Activated B cell treated with CpG ODN at 0.5 μM for 24 hours (primary cell): Measurements from ENCODE around the gene CSNK1G1. TPM values are rescaled to one million over a fixed set of nuclear protein-coding genes. Genes with fewer than 3 reads are reported as not detected.
"Not testable (repeated sequence)": the region's sequence is repeated elsewhere in the genome, so short reads cannot be mapped to it uniquely, and the experiment has no call there.

Experiments used
- ATAC-seq: fragments of 200-7000 bp; cut with Tn5 transposase; one replicate; pipeline ENCODE4 v1.10.0; 2021; ENCODE audit warnings: low read depth, mild to moderate bottlenecking, moderate library complexity
- CTCF ChIA-PET: fragments of 350-600 bp; sonication (Branson Sonifier 250); formaldehyde crosslinking; loops from one replicate; lab custom pipeline; 2021; ENCODE audit warnings: antibody characterized with exemption; lab: Charles Lee
- POLR2A ChIA-PET: fragments of 350-600 bp; sonication (Branson Sonifier 250); formaldehyde crosslinking; loops from one replicate; lab custom pipeline; 2021; ENCODE audit warnings: antibody characterized with exemption; lab: Charles Lee
- DNase-seq: peaks from one replicate; pipeline ENCODE4 v3.0.0; 2022
- H3K27ac Mint-ChIP-seq: one replicate; pipeline ENCODE4 v1.8.0; 2020; ENCODE audit warnings: mixed read lengths
- H3K27me3 Mint-ChIP-seq: one replicate; pipeline ENCODE4 v1.8.0; 2021; ENCODE audit warnings: mixed read lengths
- H3K36me3 Mint-ChIP-seq: one replicate; pipeline ENCODE4 v1.8.0; 2021; ENCODE audit warnings: low read depth, mixed read lengths
- H3K4me1 Mint-ChIP-seq: one replicate; pipeline ENCODE4 v1.8.0; 2021; ENCODE audit warnings: mixed read lengths
- H3K4me3 Mint-ChIP-seq: one replicate; pipeline ENCODE4 v1.8.0; 2020; ENCODE audit warnings: mild to moderate bottlenecking, mixed read lengths
- H3K9me3 Mint-ChIP-seq: one replicate; pipeline ENCODE4 v1.8.0; 2020; ENCODE audit warnings: mixed read lengths
- intact Hi-C: fragments of 100-400 bp; cut with micrococcal nuclease; formaldehyde crosslinking; loops from one replicate; pipeline ENCODE4 v1.15.1; 2024
- total RNA-seq: library from RNA; stranded (reverse); gene quantifications from 2 replicates; pipeline ENCODE4 v1.2.3, GENCODE V29; 2022
- TF ChIP-seq, protein P1 (sequence below): fragments of 200-600 bp; IDR thresholded peaks from one replicate; pipeline ENCODE4 v1.8.0; 2022; ENCODE audit warnings: antibody characterized with exemption, mild to moderate bottlenecking

Gene CSNK1G1
- total RNA-seq, result 26.1 and 26.6 TPM in 2 replicates

GRCh38 chr15:64355944-64356709, at the start of gene CSNK1G1:
Gene CSNK1G1, minus strand, starts transcription at chr15:64356173. Its CDS starts 55,674 bp downstream, at chr15:64300499.
- TF ChIP-seq, protein P1, sequence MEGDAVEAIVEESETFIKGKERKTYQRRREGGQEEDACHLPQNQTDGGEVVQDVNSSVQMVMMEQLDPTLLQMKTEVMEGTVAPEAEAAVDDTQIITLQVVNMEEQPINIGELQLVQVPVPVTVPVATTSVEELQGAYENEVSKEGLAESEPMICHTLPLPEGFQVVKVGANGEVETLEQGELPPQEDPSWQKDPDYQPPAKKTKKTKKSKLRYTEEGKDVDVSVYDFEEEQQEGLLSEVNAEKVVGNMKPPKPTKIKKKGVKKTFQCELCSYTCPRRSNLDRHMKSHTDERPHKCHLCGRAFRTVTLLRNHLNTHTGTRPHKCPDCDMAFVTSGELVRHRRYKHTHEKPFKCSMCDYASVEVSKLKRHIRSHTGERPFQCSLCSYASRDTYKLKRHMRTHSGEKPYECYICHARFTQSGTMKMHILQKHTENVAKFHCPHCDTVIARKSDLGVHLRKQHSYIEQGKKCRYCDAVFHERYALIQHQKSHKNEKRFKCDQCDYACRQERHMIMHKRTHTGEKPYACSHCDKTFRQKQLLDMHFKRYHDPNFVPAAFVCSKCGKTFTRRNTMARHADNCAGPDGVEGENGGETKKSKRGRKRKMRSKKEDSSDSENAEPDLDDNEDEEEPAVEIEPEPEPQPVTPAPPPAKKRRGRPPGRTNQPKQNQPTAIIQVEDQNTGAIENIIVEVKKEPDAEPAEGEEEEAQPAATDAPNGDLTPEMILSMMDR, result no peak
- H3K4me3 Mint-ChIP-seq, result peak within 1 kb of the TSS; percentile 87
- POLR2A ChIA-PET, result interaction anchor here (0.6 to 2.2 kb wide), 3 partner anchors 32 to 194 kb away, joined by 4 to 16 read pairs (median 6); partner anchors contain the start of genes PPIB and TRIP4
- intact Hi-C loops, result loop anchor here (1.0 kb wide), 5 partner anchors 25 to 347 kb away; partner anchors contain the start of genes PCLAF, PPIB, TRIP4 and ZNF609
- no peaks in the 10 kb centered on the region for H3K27me3 Mint-ChIP-seq
- DNase-seq (peak; percentile 84), ATAC-seq (peak; percentile 98)
- H3K36me3 Mint-ChIP-seq, result peaks cover 4% of the 10 kb centered on the region
- CTCF ChIA-PET, result no interaction called here
- peak within 1 kb of the TSS; percentile 80 for H3K27ac Mint-ChIP-seq
- peaks cover 17% of the 10 kb centered on the region for H3K4me1 Mint-ChIP-seq
- no peaks in the 10 kb centered on the region for H3K9me3 Mint-ChIP-seq

DNA sequence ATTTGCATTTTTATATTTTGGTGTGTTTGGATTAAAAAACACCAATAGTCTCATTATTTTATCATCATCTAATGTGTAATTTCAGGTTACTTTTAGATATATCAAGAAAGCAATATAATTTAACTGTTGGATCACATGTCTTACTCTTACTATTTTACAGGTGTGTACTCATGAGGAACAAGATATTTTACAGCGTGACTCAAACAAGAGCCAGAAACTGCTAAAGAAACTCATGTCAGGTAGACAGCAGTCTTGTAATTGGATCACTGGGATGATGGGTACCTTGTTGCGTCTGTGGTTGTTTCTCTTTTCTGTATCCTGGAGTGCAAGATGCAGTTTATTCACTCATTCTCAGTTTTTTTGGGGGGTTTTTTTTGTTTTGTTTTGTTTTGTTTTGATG, 44.6 kb upstream of the CSNK1G1 start:
- H3K9me3 Mint-ChIP-seq, result no peaks in the 10 kb centered on the region
- H3K27me3 Mint-ChIP-seq, result no peaks in the 10 kb centered on the region
- peaks cover 58% of the 10 kb centered on the region for H3K36me3 Mint-ChIP-seq
- DNase-seq (no peak), ATAC-seq (no peak)
- no peak overlapping the region for H3K4me3 Mint-ChIP-seq
- intact Hi-C loops, result no loop called here
- no peak overlapping the region for H3K27ac Mint-ChIP-seq
- H3K4me1 Mint-ChIP-seq, result no peaks in the 10 kb centered on the region
- ChIA-PET POLR2A (no interaction called here), CTCF (no interaction called here)
- TF ChIP-seq, protein P1, result no peak

- ChIA-PET CTCF (no interaction called here), POLR2A (interaction anchor here (0.6 to 2.0 kb wide), 2 partner anchors 11 to 46 kb away, joined by 4 to 7 read pairs; partner anchors contain the start of gene TRIP4)
- no peak overlapping the region for H3K27ac Mint-ChIP-seq
- no peak overlapping the region for H3K4me3 Mint-ChIP-seq
- intact Hi-C loops, result no loop called here
- ATAC-seq (no peak), DNase-seq (no peak)
- no peaks in the 10 kb centered on the region for H3K4me1 Mint-ChIP-seq
- peaks cover 63% of the 10 kb centered on the region for H3K36me3 Mint-ChIP-seq
- no peaks in the 10 kb centered on the region for H3K27me3 Mint-ChIP-seq
- TF ChIP-seq, protein P1, result no peak
- no peaks in the 10 kb centered on the region for H3K9me3 Mint-ChIP-seq
Observed at GRCh38 chr15:64398575-64398974, 42.6 kb upstream of the CSNK1G1 start.

DNA sequence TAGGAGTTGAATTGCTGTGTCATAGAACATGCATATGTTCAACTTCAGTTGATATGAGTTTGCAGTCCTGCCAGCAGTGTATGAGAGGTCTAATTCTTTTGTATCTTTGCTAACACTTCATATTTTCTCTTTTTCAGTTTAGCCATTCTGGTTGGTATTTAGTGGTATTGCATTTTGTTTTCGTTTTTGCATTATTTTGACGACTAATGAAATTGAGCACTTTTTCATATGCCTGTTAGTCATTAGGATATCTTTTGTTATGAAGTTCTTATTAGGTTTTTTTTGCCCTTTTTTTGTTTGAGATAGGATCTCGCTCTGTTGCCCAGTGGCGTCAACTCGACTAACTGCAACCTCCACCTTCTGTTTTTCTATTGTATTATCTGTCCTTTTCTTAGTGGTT, 40.8 kb upstream of the CSNK1G1 start:
- no peaks in the 10 kb centered on the region for H3K27me3 Mint-ChIP-seq
- ATAC-seq (no peak), DNase-seq (no peak)
- TF ChIP-seq, protein P1, result no peak
- no peaks in the 10 kb centered on the region for H3K9me3 Mint-ChIP-seq
- ChIA-PET CTCF (no interaction called here), POLR2A (interaction anchor here (2.0 kb wide), 1 partner anchor 9 kb away, joined by 7 read pairs; the partner anchor contains the start of gene TRIP4)
- no peak overlapping the region for H3K4me3 Mint-ChIP-seq
- H3K36me3 Mint-ChIP-seq, result peaks cover 67% of the 10 kb centered on the region
- H3K4me1 Mint-ChIP-seq, result no peaks in the 10 kb centered on the region
- intact Hi-C loops, result no loop called here
- no peak overlapping the region for H3K27ac Mint-ChIP-seq

DNA sequence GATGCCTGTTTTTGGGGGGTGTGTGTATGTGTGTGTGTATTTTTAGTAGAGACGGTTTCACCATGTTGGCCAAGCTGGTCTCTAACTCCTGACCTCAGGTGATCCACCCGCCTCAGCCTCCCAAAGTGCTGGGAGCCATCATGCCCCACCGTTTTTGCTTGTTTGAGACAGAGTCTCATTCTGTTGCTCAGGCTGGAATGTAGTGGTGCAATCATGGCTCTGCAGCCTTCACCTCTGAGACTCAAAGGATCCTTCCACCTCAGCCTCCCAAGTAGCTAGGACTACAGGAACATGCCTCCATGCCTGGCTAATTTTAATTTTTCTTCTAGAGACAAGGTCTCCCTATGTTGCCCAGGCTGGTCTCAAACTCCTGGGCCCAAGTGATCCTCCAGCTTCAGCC, 36.5 kb upstream of the CSNK1G1 start:
- POLR2A ChIA-PET, DNase-seq, ATAC-seq, intact Hi-C loops, H3K27ac Mint-ChIP-seq, H3K4me3 Mint-ChIP-seq, H3K9me3 Mint-ChIP-seq, CTCF ChIA-PET, H3K27me3 Mint-ChIP-seq: not testable (repeated sequence)
- Mint-ChIP-seq H3K4me1 (peaks cover 17% of the 10 kb centered on the region), H3K36me3 (peaks cover 38% of the 10 kb centered on the region)
